SU-DHL-6 (cell line): ENCODE data around the gene RANGAP1.

Experiments used
- H2AFZ ChIP-seq: fragments of 200-600 bp; sonication (generic); 2 replicates; pipeline ENCODE4 v1.6.1; 2014; ENCODE audit warnings: low read depth, mild to moderate bottlenecking, moderate library complexity, mixed read lengths, antibody characterized with exemption, low read length; ENCODE audit not compliant: severe bottlenecking
- H3F3A ChIP-seq: fragments of 200-600 bp; shearing (Covaris generic); 2 replicates; pipeline ENCODE4 v1.6.0; 2016; ENCODE audit warnings: antibody characterized with exemption, mild to moderate bottlenecking; ENCODE audit not compliant: insufficient read depth
- H3K27ac ChIP-seq: fragments of 200-600 bp; sonication (generic); 2 replicates; pipeline ENCODE4 v1.5.1; 2016; ENCODE audit warnings: low read depth, mild to moderate bottlenecking, low read length, moderate library complexity, mixed read lengths
- H3K27me3 ChIP-seq: fragments of 200-600 bp; sonication (generic), shearing (Covaris generic); 2 replicates; pipeline ENCODE4 v1.6.0; 2014; ENCODE audit warnings: mild to moderate bottlenecking, low read length
- H3K36me3 ChIP-seq: fragments of 200-600 bp; sonication (generic); 2 replicates; pipeline ENCODE4 v1.6.1; 2014; ENCODE audit warnings: mild to moderate bottlenecking, low read length, mixed read lengths
- H3K4me2 ChIP-seq: fragments of 300-600, 200-600 bp; shearing (Covaris generic), sonication (generic); 2 replicates; pipeline ENCODE4 v1.6.0; 2014; ENCODE audit warnings: low read length, low read depth, mild to moderate bottlenecking; ENCODE audit not compliant: poor library complexity, severe bottlenecking
- H3K4me3 ChIP-seq: fragments of 200-600 bp; sonication (generic); 2 replicates; pipeline ENCODE4 v1.5.1; 2014; ENCODE audit warnings: antibody characterized with exemption, low read length, mild to moderate bottlenecking, mixed read lengths; ENCODE audit not compliant: insufficient read depth, poor library complexity, severe bottlenecking
- H3K79me2 ChIP-seq: fragments of 200-600 bp; sonication (generic); 2 replicates; pipeline ENCODE4 v1.6.1; 2014; ENCODE audit warnings: mild to moderate bottlenecking, low read length, moderate library complexity; ENCODE audit not compliant: insufficient read depth
- H3K9ac ChIP-seq: fragments of 200-600 bp; sonication (generic); 2 replicates; pipeline ENCODE4 v1.7.0; 2014; ENCODE audit warnings: mild to moderate bottlenecking, low read length
- H3K9me2 ChIP-seq: fragments of 200-600 bp; sonication (generic); replicated peaks from 2 replicates; pipeline ENCODE4 v1.6.1; 2014; ENCODE audit warnings: low read length; ENCODE audit not compliant: insufficient read depth
- H3K9me3 ChIP-seq: fragments of 200-600 bp; sonication (generic); 2 replicates; pipeline ENCODE4 v1.6.1; 2014; ENCODE audit warnings: low read length, mixed read lengths; ENCODE audit not compliant: insufficient read depth
- H4K20me1 ChIP-seq: fragments of 200-600 bp; sonication (generic); 2 replicates; pipeline ENCODE4 v1.6.1; 2014; ENCODE audit warnings: low read depth, mild to moderate bottlenecking, antibody characterized with exemption, low read length, moderate library complexity, mixed read lengths
- CTCF ChIP-seq: fragments of 200-600 bp; sonication (generic); IDR thresholded peaks from one replicate; pipeline ENCODE4 v1.5.1; 2017; ENCODE audit warnings: antibody characterized with exemption, mild to moderate bottlenecking, low read length, moderate library complexity; ENCODE audit not compliant: insufficient read depth, poor library complexity, severe bottlenecking
- EZH2phosphoT487 ChIP-seq: fragments of 200-600 bp; sonication (generic), shearing (Covaris generic); conservative IDR thresholded peaks from 2 replicates; pipeline ENCODE4 v1.6.1; 2018; ENCODE audit warnings: mild to moderate bottlenecking, antibody characterized with exemption, low read length, moderate library complexity, mixed read lengths

Gene RANGAP1

GRCh38 chr22:41280065-41280464 is 5.9 kb downstream of the RANGAP1 start:
- TF ChIP-seq CTCF (no peak), EZH2phosphoT487 (no peak)
- H3K27me3 ChIP-seq, result no peaks in the 10 kb centered on the region
- no peak overlapping the region for H2AFZ ChIP-seq
- peaks cover 13% of the 10 kb centered on the region; the same call in 1 of the 2 replicates for H3K36me3 ChIP-seq
- peaks cover 37% of the 10 kb centered on the region for H3K79me2 ChIP-seq
- no peak overlapping the region for H3K4me2 ChIP-seq
- no peaks in the 10 kb centered on the region for H3K9me2 ChIP-seq
- H3K9me3 ChIP-seq, result no peaks in the 10 kb centered on the region
- H3F3A ChIP-seq, result no peaks in the 10 kb centered on the region
- H4K20me1 ChIP-seq, result no peaks in the 10 kb centered on the region; the same call in 1 of the 2 replicates
- H3K4me3 ChIP-seq, result no peak overlapping the region
- no peak overlapping the region for H3K27ac ChIP-seq
- H3K9ac ChIP-seq, result no peak overlapping the region

GRCh38 chr22:41274856-41275255 is 11.1 kb downstream of the RANGAP1 start:
- Histone ChIP-seq H3K9ac (no peak overlapping the region), H3K9me3 (no peaks in the 10 kb centered on the region), H3K36me3 (peaks cover 19% of the 10 kb centered on the region), H3K9me2 (no peaks in the 10 kb centered on the region), H3K4me3 (no peak overlapping the region), H3K27me3 (no peaks in the 10 kb centered on the region), H4K20me1 (no peaks in the 10 kb centered on the region), H2AFZ (no peak overlapping the region), H3K4me2 (no peak overlapping the region), H3F3A (no peaks in the 10 kb centered on the region), H3K79me2 (no peaks in the 10 kb centered on the region), H3K27ac (no peak overlapping the region)
- no peak for TF ChIP-seq EZH2phosphoT487
- no peak for TF ChIP-seq CTCF

GRCh38 chr22:41273128-41273527 is 12.9 kb downstream of the RANGAP1 start:
- no peaks in the 10 kb centered on the region for H3F3A ChIP-seq
- TF ChIP-seq EZH2phosphoT487 (no peak), CTCF (no peak)
- H3K79me2 ChIP-seq, result no peaks in the 10 kb centered on the region
- H2AFZ ChIP-seq, result no peak overlapping the region
- no peak overlapping the region for H3K27ac ChIP-seq
- H4K20me1 ChIP-seq, result no peaks in the 10 kb centered on the region
- H3K9ac ChIP-seq, result no peak overlapping the region
- peaks cover 15% of the 10 kb centered on the region for H3K36me3 ChIP-seq
- H3K9me2 ChIP-seq, result no peaks in the 10 kb centered on the region
- H3K4me2 ChIP-seq, result no peak overlapping the region
- H3K27me3 ChIP-seq, result no peaks in the 10 kb centered on the region
- no peak overlapping the region for H3K4me3 ChIP-seq
- no peaks in the 10 kb centered on the region for H3K9me3 ChIP-seq
